ENCODE results near the gene SGSM1. TPM values are rescaled to one million over a fixed set of nuclear protein-coding genes. Genes with fewer than 3 reads are reported as not detected.

SGSM1 gene
- total RNA-seq, 1 experiment from 2014 or later = 4.3 TPM

GRCh38 chr22:24823787-24824186 is 17.8 kb downstream of the SGSM1 start:
- Mint-ChIP-seq H3K9me3 (no peaks in the 10 kb centered on the region; a peak in 1 of 5 replicates), H3K4me3 (no peak overlapping the region), H3K4me1 (peaks cover 0 to 7% of the 10 kb centered on the region in 2 experiments; a peak in 1 of 4 replicates), H3K27me3 (ENCODE audit: low read depth) (no peaks in the 10 kb centered on the region; the same call in none of the 2 replicates), H3K27ac (0 out of 7 replicates have a peak overlapping the region, but pooled peaks of 1 of the 3 experiments have one; percentile 14), H3K36me3 (ENCODE audit: insufficient read depth in 1 of 3, low read depth in 3 of 3) (no peaks in the 10 kb centered on the region)
- TF ChIP-seq CTCF (conservative IDR thresholded peaks at IDR 0.05) = no peak
- Histone ChIP-seq H2AFZ (ENCODE audit: low read length) (no peak overlapping the region), H3K23me2 (ENCODE audit: insufficient read length, low read depth, low read length, poor library complexity, severe bottlenecking) (no peaks in the 10 kb centered on the region), H3K9me3 (ENCODE audit: control insufficient read depth, low read depth, low read length) (no peaks in the 10 kb centered on the region), H2BK20ac (ENCODE audit: low read depth, low read length, poor library complexity, severe bottlenecking) (no peak overlapping the region), H4K5ac (ENCODE audit: insufficient read length, low read depth, low read length) (no peak overlapping the region), H3K23ac (ENCODE audit: insufficient read length, low read depth, low read length) (no peak overlapping the region), H3K4ac (ENCODE audit: low read depth, low read length) (no peak overlapping the region), H3K79me2 (ENCODE audit: insufficient read depth, low read length) (peaks cover 2% of the 10 kb centered on the region; the same call in 1 of the 2 replicates), H3K18ac (ENCODE audit: insufficient read length, low read depth, low read length) (no peak overlapping the region), H3K27me3 (ENCODE audit: insufficient read depth, low read length) (no peaks in the 10 kb centered on the region), H3K79me1 (ENCODE audit: insufficient read depth, low read depth, low read length, poor library complexity, severe bottlenecking) (no peaks in the 10 kb centered on the region), H3K14ac (ENCODE audit: insufficient read depth, low read length) (no peak overlapping the region), H3K56ac (ENCODE audit: insufficient read length, low read depth, low read length) (no peak overlapping the region), H4K20me1 (ENCODE audit: control insufficient read depth, insufficient read depth, insufficient read length) (no peaks in the 10 kb centered on the region), H2BK5ac (ENCODE audit: insufficient read length, low read length) (no peak overlapping the region), H2BK15ac (ENCODE audit: low read depth, low read length) (no peak overlapping the region), H2BK120ac (ENCODE audit: low read depth, low read length, poor library complexity, severe bottlenecking) (no peak overlapping the region), H3T11ph (ENCODE audit: low read length) (no peak overlapping the region), H3K4me2 (ENCODE audit: insufficient read depth, insufficient read length, low read length) (no peak overlapping the region), H3K9ac (ENCODE audit: extremely low read depth, insufficient read length, low read length) (no peak overlapping the region), H3K27ac (ENCODE audit: insufficient read length, low read depth, low read length) (no peak overlapping the region), H2AK5ac (ENCODE audit: insufficient read length, low read length) (no peak overlapping the region), H2BK12ac (ENCODE audit: insufficient read length, low read depth, low read length) (no peak overlapping the region), H4K8ac (replicated peaks; ENCODE audit: insufficient read length, low read depth, low read length) (no peak overlapping the region), H4K91ac (ENCODE audit: insufficient read length, low read depth, low read length) (no peak overlapping the region), H3K4me1 (ENCODE audit: insufficient read depth, low read length) (no peaks in the 10 kb centered on the region)
- WGBS (ENCODE audit: extremely low coverage, insufficient read length, low lambda C conversion rate) = no CpG with 5 or more reads among the region's 9 CpGs
- DNase-seq = no peak
